Fibroblast of pulmonary artery (primary cell): Measurements from ENCODE around the gene KLK4.

Source experiments
- DNase-seq: peaks from one replicate; pipeline ENCODE4 v3.0.0-alpha.2; 2010; ENCODE audit warnings: low read depth
- H3K4me3 ChIP-seq: replicated peaks from 2 replicates; pipeline ENCODE4 v1.5.1; 2011; ENCODE audit warnings: low read depth, mild to moderate bottlenecking, control low read depth, low read length, moderate library complexity
- TF ChIP-seq, protein P1 (sequence below): IDR thresholded peaks from 2 replicates; pipeline ENCODE4 v1.5.1; 2011; ENCODE audit warnings: mild to moderate bottlenecking, control low read depth, low read length, inconsistent platforms; ENCODE audit errors: missing control alignments

KLK4 gene

DNA sequence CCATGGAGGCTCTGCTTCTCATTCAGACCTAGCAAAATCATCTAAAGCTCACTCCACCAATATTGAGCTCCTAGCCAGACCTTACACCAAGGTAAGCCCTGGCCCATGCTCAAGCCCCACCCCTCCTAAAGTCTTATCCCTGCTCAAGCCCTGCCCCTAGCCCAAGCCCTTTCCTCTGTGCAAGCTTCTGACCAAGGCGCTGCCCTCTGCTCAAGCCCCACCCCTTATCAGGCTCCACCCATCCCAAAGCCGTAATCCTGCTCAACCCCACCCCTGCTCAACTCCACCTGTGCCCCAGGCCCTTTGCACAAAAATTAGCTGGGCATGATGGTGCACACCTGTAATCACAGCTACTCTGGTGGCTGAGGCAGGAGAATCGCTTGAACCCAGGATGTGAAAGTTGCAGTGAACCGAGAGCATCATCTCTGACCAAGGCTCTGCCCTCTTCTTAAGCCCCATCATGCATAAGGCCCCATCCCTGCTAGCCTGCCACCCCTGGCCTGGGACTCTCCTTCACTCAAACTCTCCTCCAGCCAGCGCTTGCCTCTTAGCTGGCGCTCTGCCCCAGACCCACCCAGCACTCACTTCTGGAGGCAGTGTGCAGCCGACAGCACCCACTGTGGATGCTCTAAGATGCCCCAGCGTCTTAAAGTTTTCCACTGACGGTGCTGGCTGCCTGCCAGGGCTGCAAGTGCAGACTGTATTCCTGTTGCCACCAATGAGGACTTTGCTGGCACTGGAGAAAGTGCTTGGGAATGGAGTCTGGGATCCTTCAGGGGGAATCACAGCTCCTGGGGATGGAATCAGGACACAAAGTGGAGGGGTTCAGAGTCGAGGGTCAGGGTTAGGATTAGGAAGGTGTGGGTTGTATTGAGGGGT is 16.5 kb downstream of the KLK4 start:
- TF ChIP-seq, protein P1, sequence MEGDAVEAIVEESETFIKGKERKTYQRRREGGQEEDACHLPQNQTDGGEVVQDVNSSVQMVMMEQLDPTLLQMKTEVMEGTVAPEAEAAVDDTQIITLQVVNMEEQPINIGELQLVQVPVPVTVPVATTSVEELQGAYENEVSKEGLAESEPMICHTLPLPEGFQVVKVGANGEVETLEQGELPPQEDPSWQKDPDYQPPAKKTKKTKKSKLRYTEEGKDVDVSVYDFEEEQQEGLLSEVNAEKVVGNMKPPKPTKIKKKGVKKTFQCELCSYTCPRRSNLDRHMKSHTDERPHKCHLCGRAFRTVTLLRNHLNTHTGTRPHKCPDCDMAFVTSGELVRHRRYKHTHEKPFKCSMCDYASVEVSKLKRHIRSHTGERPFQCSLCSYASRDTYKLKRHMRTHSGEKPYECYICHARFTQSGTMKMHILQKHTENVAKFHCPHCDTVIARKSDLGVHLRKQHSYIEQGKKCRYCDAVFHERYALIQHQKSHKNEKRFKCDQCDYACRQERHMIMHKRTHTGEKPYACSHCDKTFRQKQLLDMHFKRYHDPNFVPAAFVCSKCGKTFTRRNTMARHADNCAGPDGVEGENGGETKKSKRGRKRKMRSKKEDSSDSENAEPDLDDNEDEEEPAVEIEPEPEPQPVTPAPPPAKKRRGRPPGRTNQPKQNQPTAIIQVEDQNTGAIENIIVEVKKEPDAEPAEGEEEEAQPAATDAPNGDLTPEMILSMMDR, result no peak
- DNase-seq, result no peak
- H3K4me3 ChIP-seq, result no peak overlapping the region

DNA sequence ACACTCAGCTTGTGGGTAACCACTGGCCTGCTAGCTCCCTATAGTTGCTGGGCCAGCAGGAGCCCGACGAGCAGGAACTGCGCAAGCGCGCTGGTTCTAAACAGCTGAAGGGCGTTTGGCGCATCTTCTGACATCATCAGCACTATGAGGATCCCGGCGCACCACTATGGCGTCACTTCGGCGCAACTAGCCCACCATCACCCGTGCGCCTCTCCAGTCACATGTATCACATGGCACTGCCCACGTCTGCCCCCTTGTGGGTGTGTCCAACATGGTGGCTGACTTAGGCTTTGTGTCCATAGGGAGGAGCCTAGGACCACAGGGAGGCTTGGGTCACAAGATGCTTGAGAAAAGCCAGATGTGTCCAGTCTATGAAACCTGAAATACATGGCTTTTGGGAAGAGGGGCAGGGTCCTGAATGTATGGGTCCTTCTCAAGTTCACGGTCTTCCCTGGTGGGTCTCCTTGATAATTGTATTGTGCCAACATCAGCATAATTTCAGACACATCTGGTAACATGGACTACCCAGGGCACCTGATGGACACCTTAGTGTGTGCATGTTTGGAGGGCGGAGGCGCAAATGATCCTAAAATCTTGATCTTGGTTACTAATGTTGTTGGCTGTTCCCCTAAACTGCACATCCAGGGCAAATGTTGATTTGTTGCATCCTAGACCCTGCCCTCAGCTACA is 18.0 kb downstream of the KLK4 start:
- TF ChIP-seq, protein P1, result no peak
- no peak overlapping the region for H3K4me3 ChIP-seq
- no peak for DNase-seq

DNA sequence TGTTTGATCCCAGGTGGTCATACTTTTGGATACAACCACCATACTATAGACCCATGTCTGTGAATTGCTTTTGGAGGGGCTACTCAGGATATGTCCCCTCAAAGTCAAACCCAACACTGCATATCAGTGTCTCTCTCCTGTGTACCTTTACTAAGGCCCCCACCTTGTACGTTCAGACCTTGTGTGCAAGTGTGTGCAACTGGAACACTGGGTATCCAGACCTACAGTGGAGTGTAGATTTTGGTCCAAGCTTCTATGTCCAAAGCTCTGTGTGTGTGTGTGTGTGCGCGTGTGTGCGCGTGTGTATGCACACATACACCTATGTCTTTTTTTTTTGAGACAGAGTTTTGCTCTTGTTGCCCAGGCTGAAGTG is 20.0 kb downstream of the KLK4 start:
- DNase-seq, result no peak
- no peak overlapping the region for H3K4me3 ChIP-seq
- TF ChIP-seq, protein P1, result no peak

DNA sequence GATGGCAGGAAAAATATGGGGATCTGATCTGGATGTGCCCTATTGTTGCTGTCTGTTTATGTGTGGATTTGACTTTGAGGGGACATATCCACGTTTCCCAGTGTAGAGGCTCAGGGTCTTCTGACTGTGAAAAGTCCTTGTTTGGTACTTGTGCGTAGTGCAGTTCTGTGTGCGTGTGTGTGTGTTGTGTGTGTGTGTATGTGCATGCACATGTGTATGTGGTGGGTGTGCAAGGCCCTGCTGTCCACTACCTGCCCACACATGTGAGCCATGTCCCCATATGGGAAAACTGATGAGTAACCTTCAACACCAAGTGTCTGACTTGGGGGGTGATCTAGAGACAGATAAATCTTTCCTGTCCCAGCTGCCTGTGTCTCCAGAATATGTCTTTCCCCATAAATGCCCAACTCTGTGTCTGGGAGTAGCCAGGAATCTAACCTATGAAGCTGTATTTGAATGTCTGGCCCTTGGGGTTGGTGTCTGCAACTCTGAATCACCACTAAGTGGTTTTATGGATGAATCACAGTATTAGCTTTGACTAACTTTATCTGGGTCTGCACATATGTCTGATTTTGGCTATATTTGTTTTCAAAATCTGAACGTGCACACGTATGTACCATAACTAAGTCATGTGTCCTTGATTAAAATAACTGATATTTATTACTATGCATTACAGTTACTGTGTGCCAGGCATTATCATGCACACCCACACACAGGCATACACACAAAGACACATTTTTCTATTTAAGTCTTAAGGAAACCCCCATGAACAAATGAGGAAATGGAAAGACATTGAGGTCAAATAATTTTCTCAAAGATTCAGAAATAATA is 20.6 kb downstream of the KLK4 start:
- TF ChIP-seq, protein P1, result no peak
- no peak for DNase-seq
- H3K4me3 ChIP-seq, result no peak overlapping the region

DNA sequence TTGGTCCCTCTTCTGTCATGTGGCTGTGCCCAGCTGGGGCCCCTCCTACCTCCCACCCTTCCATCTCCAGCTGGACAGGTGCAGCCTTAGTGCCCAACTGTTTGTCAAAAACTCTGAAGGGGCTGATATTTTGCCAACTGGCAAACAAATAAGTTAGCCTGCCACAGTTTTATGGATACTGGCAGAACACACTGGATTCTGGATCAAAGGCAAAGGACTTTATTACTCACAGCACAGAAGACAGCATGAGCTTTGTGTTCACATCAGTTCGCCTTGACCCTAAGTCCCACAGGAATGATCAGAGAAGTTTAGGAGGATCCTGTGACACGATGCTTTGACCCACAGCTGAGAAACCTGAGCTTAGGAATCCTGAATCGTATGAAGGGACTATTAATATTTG is 21.6 kb downstream of the KLK4 start:
- TF ChIP-seq, protein P1, result no peak
- H3K4me3 ChIP-seq, result no peak overlapping the region
- DNase-seq, result no peak

DNA sequence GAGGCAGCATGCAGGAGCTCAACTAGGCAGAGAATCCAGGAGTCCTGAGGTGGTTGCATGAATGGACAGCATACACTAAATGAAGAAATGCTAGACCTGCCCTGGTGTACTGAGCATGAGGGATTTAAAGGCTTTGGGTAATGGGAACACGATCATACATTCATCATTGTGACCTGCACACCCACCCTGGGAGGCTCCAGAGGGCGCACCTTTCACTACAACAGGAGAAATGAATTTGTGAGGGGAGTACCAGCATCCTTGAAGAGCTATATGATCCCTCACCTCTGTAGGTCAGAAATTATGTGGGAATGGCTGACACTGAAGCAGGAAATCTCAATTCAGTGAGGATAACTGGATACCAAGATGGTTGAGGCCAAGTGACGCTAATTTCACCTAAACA is 29.0 kb downstream of the KLK4 start:
- no peak for DNase-seq
- no peak overlapping the region for H3K4me3 ChIP-seq
- TF ChIP-seq, protein P1, result no peak
